ENCODE results near the gene MPDZ.

GRCh38 chr9:13284011-13284410 is 4.5 kb upstream of the MPDZ start:
- TF ChIP-seq POLR2A (IDR thresholded peaks at IDR 0.05; ENCODE audit: low read depth, low read length) (no peak), TAF1 (IDR thresholded peaks at IDR 0.05; ENCODE audit: borderline replicate concordance, low read depth, low read length) (no peak), POLR2AphosphoS5 (IDR thresholded peaks at IDR 0.05; ENCODE audit: low read depth, low read length) (no peak)
